Measurements from ENCODE around the gene WDR90. TPM values are rescaled to one million over a fixed set of nuclear protein-coding genes. Genes with fewer than 3 reads are reported as not detected.

WDR90 gene
- total RNA-seq, 1 donor from 2014 or later: 23.2 TPM

DNA sequence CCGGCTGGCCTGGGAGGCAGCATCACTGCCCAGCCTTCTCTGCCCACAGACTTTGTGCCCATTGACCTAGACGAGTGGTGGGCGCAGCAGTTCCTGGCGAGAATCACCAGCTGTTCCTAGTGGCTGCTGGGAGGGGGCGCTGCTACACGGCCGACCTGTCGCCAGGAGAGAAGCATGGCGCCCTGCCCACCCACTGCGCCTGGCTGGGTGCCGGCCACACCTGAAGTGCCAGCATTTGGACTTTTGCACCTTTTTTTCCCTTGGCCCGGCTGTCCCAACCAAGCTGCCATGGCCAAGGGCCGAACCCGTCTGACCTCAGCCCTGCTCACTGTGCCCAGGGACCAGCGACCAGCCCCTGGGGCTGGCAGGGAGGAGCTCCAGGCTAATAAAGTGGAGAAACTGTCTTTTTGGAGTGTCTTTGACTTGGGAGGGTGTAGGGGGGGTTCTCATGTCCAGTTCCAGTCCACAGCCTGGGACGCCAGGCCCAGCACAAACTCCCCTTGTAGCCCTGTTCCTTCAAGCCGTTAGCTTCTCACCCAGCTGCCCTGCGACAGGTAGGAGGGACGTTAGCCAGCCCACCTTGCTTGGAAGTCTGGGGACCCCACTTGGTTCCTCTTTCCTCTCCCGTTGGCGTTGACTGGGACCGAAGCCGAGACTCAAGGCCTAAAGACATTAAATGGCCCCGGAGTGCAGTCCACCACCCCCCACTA, 939 bp upstream of the WDR90 start:
- Histone ChIP-seq H3K4me3 (peak overlapping the region; percentile 85), H3K27me3 (no peaks in the 10 kb centered on the region), H3K27ac (peak overlapping the region; percentile 93), H3K4me1 (peaks cover 33% of the 10 kb centered on the region), H3K36me3 (no peaks in the 10 kb centered on the region), H3K9me3 (no peaks in the 10 kb centered on the region)
- DNase-seq (peak; percentile 88), ATAC-seq (peak; percentile 45)
- peak; percentile 50 for TF ChIP-seq CTCF (IDR thresholded peaks at IDR 0.05)
- intact Hi-C loops (cut with DNase I): no loop called here

DNA sequence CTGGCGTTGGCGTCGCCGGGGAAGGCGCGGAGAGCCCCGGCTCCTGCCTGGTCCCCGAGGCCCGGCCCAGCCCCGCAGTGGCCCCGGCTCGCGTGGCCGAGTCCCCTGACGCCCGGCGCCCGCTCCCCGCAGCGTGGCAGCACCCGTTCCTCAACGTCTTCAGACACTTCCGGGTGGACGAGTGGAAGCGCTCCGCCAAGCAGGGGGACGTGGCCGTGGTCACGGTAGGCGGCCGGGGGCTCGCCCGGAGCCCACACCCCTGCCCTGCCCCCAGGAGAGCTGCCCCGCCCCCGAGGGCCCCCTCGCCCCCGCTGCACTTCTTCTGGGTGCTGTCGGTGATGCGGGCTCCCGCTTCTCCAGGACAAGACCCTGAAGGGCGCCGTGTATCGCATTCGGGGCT, 466 bp downstream of the WDR90 start:
- Histone ChIP-seq H3K27me3 (no peaks in the 10 kb centered on the region), H3K36me3 (no peaks in the 10 kb centered on the region), H3K9me3 (no peaks in the 10 kb centered on the region), H3K4me3 (peak overlapping the region; percentile 85), H3K27ac (peak overlapping the region; percentile 93), H3K4me1 (peaks cover 31% of the 10 kb centered on the region)
- peak; percentile 0 for ATAC-seq
- no peak for TF ChIP-seq CTCF (IDR thresholded peaks at IDR 0.05)
- intact Hi-C loops (cut with DNase I): no loop called here
- no peak for DNase-seq

DNA sequence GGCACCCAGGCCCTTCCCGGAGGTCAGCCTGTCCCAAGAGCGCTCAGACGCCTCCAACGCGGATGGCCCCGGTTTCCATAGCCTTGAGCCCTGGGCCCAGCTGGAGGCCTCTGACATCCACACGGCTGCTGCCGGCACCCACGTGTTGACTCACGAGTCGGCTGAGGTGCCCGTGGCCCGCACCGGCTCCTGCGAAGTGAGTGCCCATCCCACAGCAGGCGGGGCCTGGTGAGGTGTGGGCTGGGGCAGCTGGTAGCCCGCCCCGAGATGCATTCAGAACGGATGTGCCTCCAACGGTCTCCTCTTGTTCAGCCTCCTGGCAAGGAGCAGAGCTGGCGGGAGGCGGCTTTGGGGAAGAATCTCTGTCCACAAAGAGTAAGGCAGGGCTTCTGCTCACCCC, 2.7 kb downstream of the WDR90 start:
- peaks cover 20% of the 10 kb centered on the region for H3K4me1 ChIP-seq

GRCh38 chr16:652454-653305, 3.5 kb downstream of the WDR90 start:
- H3K4me1 ChIP-seq: peaks cover 16% of the 10 kb centered on the region
- DNase-seq: no peak
- H3K36me3 ChIP-seq: no peaks in the 10 kb centered on the region
- no peak overlapping the region for H3K27ac ChIP-seq
- intact Hi-C loops (cut with DNase I): no loop called here
- no peak for TF ChIP-seq CTCF (IDR thresholded peaks at IDR 0.05)
- no peak for ATAC-seq
- no peaks in the 10 kb centered on the region for H3K9me3 ChIP-seq
- no peaks in the 10 kb centered on the region for H3K27me3 ChIP-seq
- no peak overlapping the region for H3K4me3 ChIP-seq

More for the DNA sequence above, 2.7 kb downstream of the WDR90 start:
- Histone ChIP-seq H3K27me3 (no peaks in the 10 kb centered on the region), H3K4me3 (no peak overlapping the region), H3K27ac (no peak overlapping the region), H3K9me3 (no peaks in the 10 kb centered on the region), H3K36me3 (no peaks in the 10 kb centered on the region)
- TF ChIP-seq CTCF (IDR thresholded peaks at IDR 0.05): no peak
- intact Hi-C loops (cut with DNase I): no loop called here
- DNase-seq (no peak), ATAC-seq (no peak)

GRCh38 chr16:654034-654433, 4.9 kb downstream of the WDR90 start:
- Histone ChIP-seq H3K4me1 (peaks cover 8% of the 10 kb centered on the region), H3K4me3 (no peak overlapping the region), H3K27me3 (no peaks in the 10 kb centered on the region), H3K27ac (no peak overlapping the region), H3K9me3 (no peaks in the 10 kb centered on the region), H3K36me3 (no peaks in the 10 kb centered on the region)
- ATAC-seq: no peak
- no peak for TF ChIP-seq CTCF (IDR thresholded peaks at IDR 0.05)
- intact Hi-C loops (cut with DNase I): no loop called here
- DNase-seq: no peak
